Mesendoderm (in vitro differentiated cells): ENCODE measurements around the gene EXOC6.

Experiments used
- DNase-seq: peaks from one replicate; pipeline ENCODE4 v3.0.0; 2013
- H2AK5ac ChIP-seq: 2 replicates; pipeline ENCODE4 v1.6.1; 2013; ENCODE audit warnings: low read length, inconsistent platforms
- H2BK120ac ChIP-seq: 2 replicates; pipeline ENCODE4 v1.6.1; 2013; ENCODE audit warnings: low read depth, mild to moderate bottlenecking, low read length, moderate library complexity, mixed read lengths
- H2BK15ac ChIP-seq: replicated peaks from 2 replicates; pipeline ENCODE4 v1.6.1; 2013; ENCODE audit warnings: low read depth, mild to moderate bottlenecking, moderate library complexity
- H2BK5ac ChIP-seq: 2 replicates; pipeline ENCODE4 v1.6.1; 2013; ENCODE audit warnings: low read length, inconsistent platforms
- H3K18ac ChIP-seq: 2 replicates; pipeline ENCODE4 v1.6.1; 2013; ENCODE audit warnings: mild to moderate bottlenecking, low read length, mixed read lengths
- H3K23ac ChIP-seq: one replicate; pipeline ENCODE4 v1.6.1; 2013; ENCODE audit warnings: low read length
- H3K27ac ChIP-seq: 2 replicates; pipeline ENCODE4 v1.5.1; 2013; ENCODE audit warnings: low read depth, mild to moderate bottlenecking, inconsistent platforms, low read length, moderate library complexity
- H3K27me3 ChIP-seq: 2 replicates; pipeline ENCODE4 v1.6.1; 2013; ENCODE audit warnings: low read length, control low read depth, mild to moderate bottlenecking, inconsistent platforms; ENCODE audit not compliant: insufficient read depth, poor library complexity
- H3K36me3 ChIP-seq: 2 replicates; pipeline ENCODE4 v1.6.1; 2013; ENCODE audit warnings: low read length, inconsistent platforms; ENCODE audit not compliant: control insufficient read depth, insufficient read depth
- H3K4ac ChIP-seq: one replicate; pipeline ENCODE4 v1.6.1; 2013; ENCODE audit warnings: low read depth, mild to moderate bottlenecking, low read length, moderate library complexity
- H3K4me1 ChIP-seq: 2 replicates; pipeline ENCODE4 v1.6.1; 2013; ENCODE audit warnings: low read depth, low read length, inconsistent platforms; ENCODE audit not compliant: control insufficient read depth
- H3K4me2 ChIP-seq: 2 replicates; pipeline ENCODE4 v1.6.1; 2013; ENCODE audit warnings: low read length
- H3K4me3 ChIP-seq: 2 replicates; pipeline ENCODE4 v1.5.1; 2013; ENCODE audit warnings: mild to moderate bottlenecking, low read length
- H3K56ac ChIP-seq: one replicate; pipeline ENCODE4 v1.6.1; 2013; ENCODE audit warnings: low read length
- H3K79me1 ChIP-seq: 2 replicates; pipeline ENCODE4 v1.6.1; 2013; ENCODE audit warnings: low read length, inconsistent platforms
- H3K79me2 ChIP-seq: 2 replicates; pipeline ENCODE4 v1.6.1; 2013; ENCODE audit warnings: mild to moderate bottlenecking, low read length; ENCODE audit not compliant: control insufficient read depth, insufficient read depth
- H3K9ac ChIP-seq: 2 replicates; pipeline ENCODE4 v1.6.1; 2013; ENCODE audit warnings: low read length, inconsistent platforms
- H4K5ac ChIP-seq: one replicate; pipeline ENCODE4 v1.6.1; 2013; ENCODE audit warnings: low read length
- H4K8ac ChIP-seq: one replicate; pipeline ENCODE4 v1.6.1; 2013; ENCODE audit warnings: low read depth, mild to moderate bottlenecking, control low read depth, low read length, moderate library complexity
- WGBS: extraction: QIAGEN DNeasy Blood & Tissue Kit; methylation state at CpG from one replicate; pipeline ENCODE4 v1.1.7; 2013; ENCODE audit warnings: low lambda C conversion rate, missing lambda C conversion rate; ENCODE audit not compliant: insufficient coverage; ENCODE audit errors: extremely low coverage; 5-methylcytosine and 5-hydroxymethylcytosine counted together

The EXOC6 gene

GRCh38 chr10:92822964-92823363, 25.4 kb upstream of the EXOC6 start:
- no peak overlapping the region for H2BK15ac ChIP-seq
- DNase-seq = no peak
- no peak overlapping the region for H3K4ac ChIP-seq
- no peak overlapping the region for H2BK120ac ChIP-seq
- H3K27me3 ChIP-seq = no peaks in the 10 kb centered on the region
- H3K79me1 ChIP-seq = no peaks in the 10 kb centered on the region
- no peak overlapping the region for H3K18ac ChIP-seq
- no peak overlapping the region for H4K8ac ChIP-seq
- H2AK5ac ChIP-seq = no peak overlapping the region
- no peaks in the 10 kb centered on the region for H3K36me3 ChIP-seq
- no peak overlapping the region for H3K4me2 ChIP-seq
- H3K27ac ChIP-seq = no peak overlapping the region
- no peak overlapping the region for H3K4me3 ChIP-seq
- no peak overlapping the region for H3K23ac ChIP-seq
- H3K9ac ChIP-seq = no peak overlapping the region
- no peaks in the 10 kb centered on the region for H3K4me1 ChIP-seq
- no CpG with 5 or more reads among the region's 9 CpGs for WGBS
- H4K5ac ChIP-seq = no peak overlapping the region
- no peak overlapping the region for H2BK5ac ChIP-seq
- no peak overlapping the region for H3K56ac ChIP-seq
- no peaks in the 10 kb centered on the region for H3K79me2 ChIP-seq

GRCh38 chr10:92826061-92826460, 22.3 kb upstream of the EXOC6 start:
- no peak overlapping the region for H3K4me3 ChIP-seq
- no peak overlapping the region for H2AK5ac ChIP-seq
- no peaks in the 10 kb centered on the region for H3K36me3 ChIP-seq
- H4K8ac ChIP-seq = no peak overlapping the region
- no peak overlapping the region for H3K27ac ChIP-seq
- H3K23ac ChIP-seq = no peak overlapping the region
- no peak overlapping the region for H3K56ac ChIP-seq
- H3K79me2 ChIP-seq = no peaks in the 10 kb centered on the region
- no peak overlapping the region for H2BK15ac ChIP-seq
- H3K4me1 ChIP-seq = no peaks in the 10 kb centered on the region
- H2BK120ac ChIP-seq = no peak overlapping the region
- DNase-seq = no peak
- no peak overlapping the region for H3K4me2 ChIP-seq
- H3K27me3 ChIP-seq = no peaks in the 10 kb centered on the region
- no peak overlapping the region for H3K9ac ChIP-seq
- no CpG with 5 or more reads among the region's 5 CpGs for WGBS
- H3K79me1 ChIP-seq = no peaks in the 10 kb centered on the region
- H2BK5ac ChIP-seq = no peak overlapping the region
- no peak overlapping the region for H3K4ac ChIP-seq
- H3K18ac ChIP-seq = no peak overlapping the region
- H4K5ac ChIP-seq = no peak overlapping the region

- Histone ChIP-seq H3K79me1 (no peaks in the 10 kb centered on the region), H3K4me1 (no peaks in the 10 kb centered on the region), H3K36me3 (no peaks in the 10 kb centered on the region)
Measured at GRCh38 chr10:92826504-92826903, 21.8 kb upstream of the EXOC6 start.

GRCh38 chr10:92829042-92829785, 19.1 kb upstream of the EXOC6 start:
- no CpG with 5 or more reads among the region's 10 CpGs for WGBS
- peak; percentile 75 for DNase-seq
- H2BK5ac ChIP-seq = no peak overlapping the region

More at GRCh38 chr10:92826504-92826903, 21.8 kb upstream of the EXOC6 start:
- H2BK15ac ChIP-seq = no peak overlapping the region
- H4K8ac ChIP-seq = no peak overlapping the region
- no peak overlapping the region for H3K4me3 ChIP-seq
- no peak overlapping the region for H3K4me2 ChIP-seq
- H2AK5ac ChIP-seq = no peak overlapping the region
- no peak overlapping the region for H3K23ac ChIP-seq
- H2BK120ac ChIP-seq = no peak overlapping the region
- H2BK5ac ChIP-seq = no peak overlapping the region
- H3K79me2 ChIP-seq = no peaks in the 10 kb centered on the region
- DNase-seq = no peak
- H3K56ac ChIP-seq = no peak overlapping the region
- no peak overlapping the region for H3K27ac ChIP-seq
- no peak overlapping the region for H3K18ac ChIP-seq
- no peak overlapping the region for H3K9ac ChIP-seq
- no peak overlapping the region for H3K4ac ChIP-seq
- H3K27me3 ChIP-seq = no peaks in the 10 kb centered on the region
- H4K5ac ChIP-seq = no peak overlapping the region

GRCh38 chr10:92829786-92830377, 18.4 kb upstream of the EXOC6 start:
- H4K5ac ChIP-seq = no peak overlapping the region
- no peak overlapping the region for H2BK5ac ChIP-seq
- no peaks in the 10 kb centered on the region for H3K4me1 ChIP-seq
- H2BK120ac ChIP-seq = no peak overlapping the region
- H3K56ac ChIP-seq = no peak overlapping the region
- no peak overlapping the region for H3K18ac ChIP-seq
- H3K4me2 ChIP-seq = no peak overlapping the region
- WGBS = no CpG with 5 or more reads among the region's 4 CpGs
- no peak overlapping the region for H4K8ac ChIP-seq
- H3K23ac ChIP-seq = no peak overlapping the region
- no peak overlapping the region for H3K27ac ChIP-seq
- H3K79me2 ChIP-seq = no peaks in the 10 kb centered on the region
- no peak for DNase-seq
- H3K27me3 ChIP-seq = no peaks in the 10 kb centered on the region
- no peak overlapping the region for H3K9ac ChIP-seq
- H3K4ac ChIP-seq = no peak overlapping the region
- no peak overlapping the region for H2AK5ac ChIP-seq
- H3K79me1 ChIP-seq = no peaks in the 10 kb centered on the region
- no peaks in the 10 kb centered on the region for H3K36me3 ChIP-seq
- H3K4me3 ChIP-seq = no peak overlapping the region
- no peak overlapping the region for H2BK15ac ChIP-seq

More at GRCh38 chr10:92829042-92829785, 19.1 kb upstream of the EXOC6 start:
- Histone ChIP-seq H3K79me2 (no peaks in the 10 kb centered on the region), H3K56ac (no peak overlapping the region), H3K9ac (no peak overlapping the region), H3K4me3 (no peak overlapping the region), H4K8ac (no peak overlapping the region), H3K18ac (no peak overlapping the region), H2BK15ac (no peak overlapping the region), H3K4me1 (no peaks in the 10 kb centered on the region), H3K79me1 (no peaks in the 10 kb centered on the region), H3K27ac (no peak overlapping the region), H3K4me2 (no peak overlapping the region), H3K23ac (no peak overlapping the region), H3K36me3 (no peaks in the 10 kb centered on the region), H2AK5ac (no peak overlapping the region), H3K27me3 (no peaks in the 10 kb centered on the region), H3K4ac (no peak overlapping the region), H2BK120ac (no peak overlapping the region), H4K5ac (no peak overlapping the region)
